ENCODE measurements around the gene HDAC7.

Gene HDAC7

GRCh38 chr12:47777741-47778558 is 41.8 kb downstream of the HDAC7 start:
- DNase-seq (ENCODE audit: low spot score) = no peak

- DNase-seq (ENCODE audit: low spot score) = no peak
Observed at GRCh38 chr12:47777151-47777550, 42.6 kb downstream of the HDAC7 start.

GRCh38 chr12:47776471-47777143 is 43.1 kb downstream of the HDAC7 start:
- DNase-seq (ENCODE audit: low spot score) = peak; percentile 57

- DNase-seq (ENCODE audit: low spot score) = peak; percentile 67
Observed at GRCh38 chr12:47775100-47775911, 44.4 kb downstream of the HDAC7 start.

GRCh38 chr12:47774663-47775062 is 45.0 kb downstream of the HDAC7 start:
- DNase-seq (ENCODE audit: low spot score) = no peak

GRCh38 chr12:47773858-47774580 is 45.7 kb downstream of the HDAC7 start:
- no peak for DNase-seq (ENCODE audit: low spot score)

- DNase-seq (ENCODE audit: low spot score) = peak; percentile 90
Observed at GRCh38 chr12:47773062-47773857, 46.4 kb downstream of the HDAC7 start, which contains the start of gene SLC48A1. Gene SLC48A1, plus strand, starts transcription at chr12:47773238. Its CDS starts 67 bp downstream, at chr12:47773305.

GRCh38 chr12:47772738-47773061 is 47.0 kb downstream of the HDAC7 start:
- DNase-seq (ENCODE audit: low spot score) = no peak

GRCh38 chr12:47772094-47772660 is 47.5 kb downstream of the HDAC7 start:
- no peak for DNase-seq (ENCODE audit: low spot score)

GRCh38 chr12:47771304-47771703 is 48.4 kb downstream of the HDAC7 start:
- DNase-seq (ENCODE audit: low spot score) = no peak

GRCh38 chr12:47770086-47770726 is 49.5 kb downstream of the HDAC7 start:
- DNase-seq (ENCODE audit: low spot score) = peak; percentile 48

GRCh38 chr12:47769234-47770085 is 50.2 kb downstream of the HDAC7 start:
- DNase-seq (ENCODE audit: low spot score) = no peak

- DNase-seq (ENCODE audit: low spot score) = peak; percentile 52
Observed at GRCh38 chr12:47768323-47768811, 51.3 kb downstream of the HDAC7 start.

GRCh38 chr12:47767216-47767724 is 52.4 kb downstream of the HDAC7 start:
- DNase-seq (ENCODE audit: low spot score) = no peak

GRCh38 chr12:47766502-47767215 is 53.0 kb downstream of the HDAC7 start:
- DNase-seq (ENCODE audit: low spot score) = no peak

- DNase-seq (ENCODE audit: low spot score) = no peak
Observed at GRCh38 chr12:47763481-47764346, 56.0 kb downstream of the HDAC7 start.

GRCh38 chr12:47762850-47763465 is 56.7 kb downstream of the HDAC7 start:
- DNase-seq (ENCODE audit: low spot score) = no peak

All from hepatic stellate cell (primary cell).